Urothelium cell line (cell line): ENCODE measurements around the gene SAMD10.
A peak's percentile ranks its signal among the peaks of the same experiment; 100 is the strongest.
"Not testable (repeated sequence)": the region's sequence is repeated elsewhere in the genome, so short reads cannot be mapped to it uniquely, and the experiment has no call there.

Source experiments
- DNase-seq: peaks from one replicate; pipeline ENCODE4 v3.0.0; 2011; ENCODE audit warnings: low spot score, mixed read lengths
- FAIRE-seq: peaks from 2 replicates; lab custom pipeline; 2011; peaks lifted over from hg19 to GRCh38; lab: Jason Lieb, UNC

SAMD10 gene

GRCh38 chr20:63979557-63980316, at the start of gene SAMD10:
Gene SAMD10, minus strand, starts transcription at chr20:63979642. Its CDS starts 175 bp downstream, at chr20:63979467.
- FAIRE-seq: no peak
- peak; percentile 63 for DNase-seq

GRCh38 chr20:64027981-64028685, 48.7 kb upstream of the SAMD10 start:
- no peak for FAIRE-seq

GRCh38 chr20:64025826-64026412, 46.5 kb upstream of the SAMD10 start:
- DNase-seq (no peak), FAIRE-seq (no peak)

More at GRCh38 chr20:64027981-64028685, 48.7 kb upstream of the SAMD10 start:
- no peak for DNase-seq

- DNase-seq: no peak
- no peak for FAIRE-seq
Observed at GRCh38 chr20:64025101-64025825, 45.8 kb upstream of the SAMD10 start.

GRCh38 chr20:64024141-64024990, 44.9 kb upstream of the SAMD10 start:
- FAIRE-seq (no peak), DNase-seq (no peak)

- DNase-seq (no peak), FAIRE-seq (no peak)
Observed at GRCh38 chr20:64023361-64024140, 44.1 kb upstream of the SAMD10 start.

GRCh38 chr20:64022671-64023360, 43.4 kb upstream of the SAMD10 start:
- FAIRE-seq (no peak), DNase-seq (no peak)

- DNase-seq (no peak), FAIRE-seq (peak; percentile 63)
Observed at GRCh38 chr20:64021124-64021975, 41.9 kb upstream of the SAMD10 start.

- no peak for DNase-seq
- no peak for FAIRE-seq
Observed at GRCh38 chr20:64015635-64016034, 36.2 kb upstream of the SAMD10 start.

- FAIRE-seq, DNase-seq: not testable (repeated sequence)
Observed at GRCh38 chr20:64012385-64013154, 33.1 kb upstream of the SAMD10 start.

GRCh38 chr20:64011366-64011779, 31.9 kb upstream of the SAMD10 start:
- FAIRE-seq: no peak

GRCh38 chr20:64010711-64011237, 31.3 kb upstream of the SAMD10 start:
- no peak for FAIRE-seq
- DNase-seq: no peak

More at GRCh38 chr20:64011366-64011779, 31.9 kb upstream of the SAMD10 start:
- no peak for DNase-seq

GRCh38 chr20:64009811-64010387, 30.5 kb upstream of the SAMD10 start:
- DNase-seq: no peak
- FAIRE-seq: no peak

GRCh38 chr20:64006902-64007301, 27.5 kb upstream of the SAMD10 start:
- FAIRE-seq: no peak
- DNase-seq: no peak

- DNase-seq (no peak), FAIRE-seq (no peak)
Observed at GRCh38 chr20:64006490-64006889, 27.0 kb upstream of the SAMD10 start.

- FAIRE-seq: no peak
- no peak for DNase-seq
Observed at GRCh38 chr20:64005394-64005793, 26.0 kb upstream of the SAMD10 start.
